ENCODE results near the gene NR1I2. TPM values are rescaled to one million over a fixed set of nuclear protein-coding genes. Genes with fewer than 3 reads are reported as not detected.

The NR1I2 gene
- total RNA-seq: not detected

GRCh38 chr3:119781330-119782198, at the start of gene NR1I2:
TSS of gene NR1I2 (plus strand) at chr3:119782101.
- no peak for ATAC-seq
- Mint-ChIP-seq H3K9me3 (no peaks in the 10 kb centered on the region), H3K27me3 (peaks cover 0 to 2% of the 10 kb centered on the region in 2 donors), H3K4me1 (ENCODE audit: low read depth in 2 of 2) (no peaks in the 10 kb centered on the region), H3K27ac (no peak within 1 kb of the TSS), H3K36me3 (no peaks in the 10 kb centered on the region), H3K4me3 (no peak within 1 kb of the TSS)
- DNase-seq (ENCODE audit: low spot score): no peak

- ATAC-seq: no peak
- Mint-ChIP-seq H3K36me3 (no peaks in the 10 kb centered on the region), H3K27ac (no peak overlapping the region), H3K9me3 (no peaks in the 10 kb centered on the region), H3K4me3 (no peak overlapping the region), H3K27me3 (peaks cover 7 to 8% of the 10 kb centered on the region in 2 donors), H3K4me1 (ENCODE audit: low read depth in 2 of 2) (no peaks in the 10 kb centered on the region)
- no peak for DNase-seq (ENCODE audit: low spot score)
Observed at GRCh38 chr3:119733812-119734211, 48.1 kb upstream of the NR1I2 start.

- no peak for ATAC-seq
- no peaks in the 10 kb centered on the region for H3K36me3 Mint-ChIP-seq
- no peak overlapping the region for H3K27ac Mint-ChIP-seq
- no peak for DNase-seq (ENCODE audit: low spot score)
- H3K4me3 Mint-ChIP-seq: no peak overlapping the region
- no peaks in the 10 kb centered on the region for H3K9me3 Mint-ChIP-seq
- no peaks in the 10 kb centered on the region for H3K4me1 Mint-ChIP-seq (ENCODE audit: low read depth in 2 of 2)
- peaks cover 22% of the 10 kb centered on the region in 2 donors for H3K27me3 Mint-ChIP-seq
Observed at GRCh38 chr3:119738741-119739140, 43.2 kb upstream of the NR1I2 start.

- ATAC-seq: no peak
- Mint-ChIP-seq H3K4me1 (ENCODE audit: low read depth in 2 of 2) (no peaks in the 10 kb centered on the region), H3K27me3 (peaks cover 29 to 39% of the 10 kb centered on the region in 2 donors), H3K27ac (no peak overlapping the region), H3K36me3 (no peaks in the 10 kb centered on the region), H3K9me3 (no peaks in the 10 kb centered on the region), H3K4me3 (no peak overlapping the region)
- DNase-seq (ENCODE audit: low spot score): no peak
Observed at GRCh38 chr3:119741657-119742590, 40.0 kb upstream of the NR1I2 start.

GRCh38 chr3:119743921-119744320, 38.0 kb upstream of the NR1I2 start:
- H3K36me3 Mint-ChIP-seq: no peaks in the 10 kb centered on the region
- H3K4me1 Mint-ChIP-seq (ENCODE audit: low read depth in 2 of 2): no peaks in the 10 kb centered on the region
- H3K4me3 Mint-ChIP-seq: no peak overlapping the region
- no peak overlapping the region for H3K27ac Mint-ChIP-seq
- ATAC-seq (no peak), DNase-seq (ENCODE audit: low spot score) (no peak)
- no peaks in the 10 kb centered on the region for H3K9me3 Mint-ChIP-seq
- peaks cover 33 to 43% of the 10 kb centered on the region in 2 donors for H3K27me3 Mint-ChIP-seq

GRCh38 chr3:119745942-119746341, 36.0 kb upstream of the NR1I2 start:
- Mint-ChIP-seq H3K27me3 (peaks cover 31 to 41% of the 10 kb centered on the region in 2 donors), H3K9me3 (no peaks in the 10 kb centered on the region), H3K27ac (no peak overlapping the region), H3K36me3 (no peaks in the 10 kb centered on the region), H3K4me3 (no peak overlapping the region), H3K4me1 (ENCODE audit: low read depth in 2 of 2) (no peaks in the 10 kb centered on the region)
- DNase-seq (ENCODE audit: low spot score) (no peak), ATAC-seq (no peak)

- ATAC-seq (no peak), DNase-seq (ENCODE audit: low spot score) (no peak)
- Mint-ChIP-seq H3K27ac (no peak overlapping the region), H3K27me3 (peaks cover 29 to 37% of the 10 kb centered on the region in 2 donors), H3K9me3 (no peaks in the 10 kb centered on the region), H3K36me3 (no peaks in the 10 kb centered on the region), H3K4me3 (no peak overlapping the region), H3K4me1 (ENCODE audit: low read depth in 2 of 2) (no peaks in the 10 kb centered on the region)
Observed at GRCh38 chr3:119746423-119746822, 35.5 kb upstream of the NR1I2 start.

- DNase-seq (ENCODE audit: low spot score): no peak
- Mint-ChIP-seq H3K4me3 (no peak overlapping the region), H3K36me3 (no peaks in the 10 kb centered on the region), H3K27me3 (peaks cover 25 to 36% of the 10 kb centered on the region in 2 donors), H3K9me3 (no peaks in the 10 kb centered on the region), H3K27ac (no peak overlapping the region), H3K4me1 (ENCODE audit: low read depth in 2 of 2) (no peaks in the 10 kb centered on the region)
- no peak for ATAC-seq
Observed at GRCh38 chr3:119747357-119747756, 34.5 kb upstream of the NR1I2 start.

- Mint-ChIP-seq H3K4me1 (ENCODE audit: low read depth in 2 of 2) (no peaks in the 10 kb centered on the region), H3K36me3 (peaks cover 2% of the 10 kb centered on the region), H3K27ac (no peak overlapping the region), H3K27me3 (peaks cover 23 to 37% of the 10 kb centered on the region in 2 donors), H3K4me3 (no peak overlapping the region), H3K9me3 (peaks cover 2% of the 10 kb centered on the region)
- DNase-seq (ENCODE audit: low spot score) (no peak), ATAC-seq (no peak)
Observed at GRCh38 chr3:119748991-119749390, 32.9 kb upstream of the NR1I2 start.

- H3K36me3 Mint-ChIP-seq: peaks cover 4% of the 10 kb centered on the region
- H3K9me3 Mint-ChIP-seq: peaks cover 6% of the 10 kb centered on the region
- DNase-seq (ENCODE audit: low spot score) (no peak), ATAC-seq (no peak)
- peaks cover 28 to 51% of the 10 kb centered on the region in 2 donors for H3K27me3 Mint-ChIP-seq
- H3K4me3 Mint-ChIP-seq: no peak overlapping the region
- no peak overlapping the region for H3K27ac Mint-ChIP-seq
- no peaks in the 10 kb centered on the region for H3K4me1 Mint-ChIP-seq (ENCODE audit: low read depth in 2 of 2)
Observed at GRCh38 chr3:119751423-119751822, 30.5 kb upstream of the NR1I2 start.

GRCh38 chr3:119759962-119760361, 21.9 kb upstream of the NR1I2 start:
- Mint-ChIP-seq H3K4me1 (ENCODE audit: low read depth in 2 of 2) (peaks cover 0 to 4% of the 10 kb centered on the region in 2 donors), H3K27me3 (peaks cover 32 to 64% of the 10 kb centered on the region in 2 donors), H3K27ac (no peak overlapping the region), H3K9me3 (no peaks in the 10 kb centered on the region), H3K36me3 (peaks cover 8% of the 10 kb centered on the region), H3K4me3 (no peak overlapping the region)
- ATAC-seq: no peak
- no peak for DNase-seq (ENCODE audit: low spot score)

GRCh38 chr3:119762876-119763275, 19.0 kb upstream of the NR1I2 start:
- H3K36me3 Mint-ChIP-seq: peaks cover 8% of the 10 kb centered on the region

GRCh38 chr3:119763466-119763865, 18.4 kb upstream of the NR1I2 start:
- peaks cover 0 to 4% of the 10 kb centered on the region in 2 donors for H3K4me1 Mint-ChIP-seq (ENCODE audit: low read depth in 2 of 2)
- peaks cover 8% of the 10 kb centered on the region for H3K36me3 Mint-ChIP-seq
- ATAC-seq (no peak), DNase-seq (ENCODE audit: low spot score) (no peak)
- H3K27ac Mint-ChIP-seq: no peak overlapping the region
- H3K9me3 Mint-ChIP-seq: no peaks in the 10 kb centered on the region
- no peak overlapping the region for H3K4me3 Mint-ChIP-seq
- peaks cover 27 to 52% of the 10 kb centered on the region in 2 donors for H3K27me3 Mint-ChIP-seq

More at GRCh38 chr3:119762876-119763275, 19.0 kb upstream of the NR1I2 start:
- Mint-ChIP-seq H3K4me3 (no peak overlapping the region), H3K4me1 (ENCODE audit: low read depth in 2 of 2) (peaks cover 0 to 4% of the 10 kb centered on the region in 2 donors), H3K9me3 (no peaks in the 10 kb centered on the region), H3K27ac (no peak overlapping the region), H3K27me3 (peaks cover 27 to 52% of the 10 kb centered on the region in 2 donors)
- DNase-seq (ENCODE audit: low spot score) (no peak), ATAC-seq (no peak)

GRCh38 chr3:119765239-119765638, 16.7 kb upstream of the NR1I2 start:
- no peaks in the 10 kb centered on the region for H3K4me1 Mint-ChIP-seq (ENCODE audit: low read depth in 2 of 2)
- no peak overlapping the region for H3K27ac Mint-ChIP-seq
- peaks cover 8% of the 10 kb centered on the region for H3K36me3 Mint-ChIP-seq
- DNase-seq (ENCODE audit: low spot score): no peak
- ATAC-seq: no peak
- no peaks in the 10 kb centered on the region for H3K9me3 Mint-ChIP-seq
- H3K4me3 Mint-ChIP-seq: no peak overlapping the region
- peaks cover 27 to 44% of the 10 kb centered on the region in 2 donors for H3K27me3 Mint-ChIP-seq
